ENCODE measurements around the gene CBLL1.

Gene CBLL1

DNA sequence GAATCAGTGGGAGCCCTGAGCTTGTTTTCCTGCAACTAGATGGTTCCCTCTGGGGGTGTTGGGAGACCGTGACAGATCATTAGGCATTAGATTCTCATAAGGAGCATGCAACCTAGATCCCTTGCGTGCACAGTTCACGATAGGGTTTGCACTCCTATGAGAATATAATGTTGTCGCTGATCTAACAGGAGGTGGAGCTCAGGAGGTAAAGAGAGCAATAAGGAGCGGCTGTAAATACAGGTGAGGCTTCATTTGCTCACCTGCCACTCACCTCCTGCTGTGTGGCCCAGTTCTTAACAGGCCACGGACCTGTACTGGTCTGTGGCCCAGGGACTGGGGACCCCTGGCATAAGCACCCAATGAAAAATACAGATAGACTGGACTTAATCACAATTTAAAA, 48.4 kb downstream of the CBLL1 start:
- TF ChIP-seq, protein P1, sequence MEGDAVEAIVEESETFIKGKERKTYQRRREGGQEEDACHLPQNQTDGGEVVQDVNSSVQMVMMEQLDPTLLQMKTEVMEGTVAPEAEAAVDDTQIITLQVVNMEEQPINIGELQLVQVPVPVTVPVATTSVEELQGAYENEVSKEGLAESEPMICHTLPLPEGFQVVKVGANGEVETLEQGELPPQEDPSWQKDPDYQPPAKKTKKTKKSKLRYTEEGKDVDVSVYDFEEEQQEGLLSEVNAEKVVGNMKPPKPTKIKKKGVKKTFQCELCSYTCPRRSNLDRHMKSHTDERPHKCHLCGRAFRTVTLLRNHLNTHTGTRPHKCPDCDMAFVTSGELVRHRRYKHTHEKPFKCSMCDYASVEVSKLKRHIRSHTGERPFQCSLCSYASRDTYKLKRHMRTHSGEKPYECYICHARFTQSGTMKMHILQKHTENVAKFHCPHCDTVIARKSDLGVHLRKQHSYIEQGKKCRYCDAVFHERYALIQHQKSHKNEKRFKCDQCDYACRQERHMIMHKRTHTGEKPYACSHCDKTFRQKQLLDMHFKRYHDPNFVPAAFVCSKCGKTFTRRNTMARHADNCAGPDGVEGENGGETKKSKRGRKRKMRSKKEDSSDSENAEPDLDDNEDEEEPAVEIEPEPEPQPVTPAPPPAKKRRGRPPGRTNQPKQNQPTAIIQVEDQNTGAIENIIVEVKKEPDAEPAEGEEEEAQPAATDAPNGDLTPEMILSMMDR (IDR thresholded peaks at IDR 0.05; ENCODE audit: low read depth, low read length), result no peak
- no peaks in the 10 kb centered on the region for H3K27me3 ChIP-seq (ENCODE audit: insufficient read depth, low read depth, severe bottlenecking)

DNA sequence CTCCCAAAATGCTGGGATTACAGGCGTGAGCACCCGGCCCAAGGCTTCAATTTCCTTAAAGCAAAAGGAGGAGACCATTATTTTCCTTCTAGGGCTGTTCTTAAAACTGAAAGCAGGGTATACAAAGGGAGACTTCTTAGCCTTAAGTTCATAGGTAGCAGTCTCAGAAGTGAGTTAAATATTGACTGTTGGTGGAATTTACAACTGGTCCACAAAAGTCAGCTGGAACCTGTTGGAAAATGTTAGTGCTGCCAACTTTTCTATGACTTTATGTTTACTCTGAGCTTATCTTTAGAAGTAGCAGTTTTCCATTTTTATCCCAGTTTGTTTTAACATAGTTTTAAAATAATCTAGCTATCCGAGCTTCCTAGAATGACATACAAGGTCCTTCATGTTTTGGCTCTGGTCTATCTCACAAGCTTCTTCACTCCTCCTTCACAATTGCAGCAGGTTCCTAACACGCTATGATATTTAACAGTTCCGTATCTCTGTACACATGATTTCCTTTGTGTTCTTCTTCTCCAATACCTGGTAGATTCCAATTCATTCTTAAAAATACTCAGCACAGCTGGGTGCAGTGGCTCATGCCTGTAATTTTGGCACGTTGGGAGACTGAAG, 55.8 kb downstream of the CBLL1 start:
- no peak for DNase-seq
- Histone ChIP-seq H3K4me3 (ENCODE audit: low read depth, low read length) (no peak overlapping the region), H3K27me3 (ENCODE audit: insufficient read depth, low read depth, severe bottlenecking) (no peaks in the 10 kb centered on the region), H3K9me3 (ENCODE audit: severe bottlenecking) (no peaks in the 10 kb centered on the region), H3K36me3 (no peaks in the 10 kb centered on the region), H3K27ac (no peak overlapping the region)
- TF ChIP-seq, protein P1 (IDR thresholded peaks at IDR 0.05; ENCODE audit: low read depth, low read length), result no peak

More for the DNA sequence above, 48.4 kb downstream of the CBLL1 start:
- Histone ChIP-seq H3K27ac (no peak overlapping the region), H3K4me3 (ENCODE audit: low read depth, low read length) (no peak overlapping the region), H3K36me3 (no peaks in the 10 kb centered on the region), H3K9me3 (ENCODE audit: severe bottlenecking) (no peaks in the 10 kb centered on the region)
- no peak for DNase-seq

DNA sequence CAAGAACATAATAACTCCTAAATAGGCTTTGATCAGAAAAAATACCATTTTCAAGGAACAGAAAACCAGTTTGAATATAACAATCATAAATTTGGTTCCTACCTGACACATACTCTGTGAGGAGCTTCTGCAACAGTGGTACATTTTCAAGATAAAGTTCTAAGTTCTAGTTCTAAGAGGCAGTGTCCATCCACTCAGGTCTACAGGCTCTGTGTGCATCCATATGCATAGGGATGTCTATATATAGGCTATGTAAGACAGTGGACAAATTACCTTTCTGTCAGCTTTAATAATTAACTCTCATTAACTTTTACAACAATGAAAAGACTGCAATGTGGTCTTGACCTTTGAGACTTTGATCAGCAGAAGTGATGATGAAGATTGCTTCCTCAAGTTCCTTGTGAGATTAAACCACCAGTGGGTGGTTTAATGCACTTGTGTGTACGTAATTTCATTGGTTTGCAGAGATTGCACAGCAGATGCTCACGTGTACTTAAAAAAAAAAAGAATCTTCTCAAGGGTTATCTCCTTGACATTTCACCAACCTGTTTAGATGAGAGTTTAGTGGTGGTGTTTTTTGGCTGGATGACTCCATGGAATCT, 59.2 kb downstream of the CBLL1 start, which contains the start of gene SLC26A3:
TSS of gene SLC26A3 (minus strand) at position 215 of the 602 bp plus-strand sequence. CDS start 8,714 bp downstream, outside the sequence.
- Histone ChIP-seq H3K4me3 (ENCODE audit: low read depth, low read length) (no peak within 1 kb of the TSS), H3K27me3 (ENCODE audit: insufficient read depth, low read depth, severe bottlenecking) (no peaks in the 10 kb centered on the region), H3K27ac (peak within 1 kb of the TSS; percentile 22; the same call in 1 of the 2 replicates), H3K9me3 (ENCODE audit: severe bottlenecking) (no peaks in the 10 kb centered on the region), H3K36me3 (no peaks in the 10 kb centered on the region)
- DNase-seq, result no peak
- TF ChIP-seq, protein P1 (IDR thresholded peaks at IDR 0.05; ENCODE audit: low read depth, low read length), result no peak

DNA sequence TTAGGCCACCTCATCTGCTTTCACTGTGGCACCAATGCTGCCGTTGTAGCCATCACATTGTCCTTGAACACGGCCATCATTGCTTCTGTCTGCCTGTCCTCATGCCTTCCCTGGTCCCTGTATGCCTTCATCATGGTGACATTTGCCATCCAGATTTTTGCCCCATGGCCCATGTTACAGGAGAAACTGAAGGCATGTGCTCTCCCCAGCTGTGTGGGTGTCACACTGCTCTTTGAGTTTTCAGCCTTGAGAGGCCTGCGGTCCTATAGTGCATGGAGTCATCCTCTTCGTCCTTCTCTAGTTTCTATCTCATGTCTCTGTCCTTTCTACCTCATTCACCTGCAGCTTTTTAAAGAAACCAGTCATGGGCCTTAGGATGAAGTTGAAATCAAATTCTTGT, 65.2 kb downstream of the CBLL1 start:
- H3K36me3 ChIP-seq, result no peaks in the 10 kb centered on the region
- no peak for DNase-seq
- no peak overlapping the region for H3K27ac ChIP-seq
- H3K27me3 ChIP-seq (ENCODE audit: insufficient read depth, low read depth, severe bottlenecking), result no peaks in the 10 kb centered on the region
- H3K4me3 ChIP-seq (ENCODE audit: low read depth, low read length), result no peak overlapping the region
- H3K9me3 ChIP-seq (ENCODE audit: severe bottlenecking), result no peaks in the 10 kb centered on the region
- TF ChIP-seq, protein P1 (IDR thresholded peaks at IDR 0.05; ENCODE audit: low read depth, low read length), result no peak

DNA sequence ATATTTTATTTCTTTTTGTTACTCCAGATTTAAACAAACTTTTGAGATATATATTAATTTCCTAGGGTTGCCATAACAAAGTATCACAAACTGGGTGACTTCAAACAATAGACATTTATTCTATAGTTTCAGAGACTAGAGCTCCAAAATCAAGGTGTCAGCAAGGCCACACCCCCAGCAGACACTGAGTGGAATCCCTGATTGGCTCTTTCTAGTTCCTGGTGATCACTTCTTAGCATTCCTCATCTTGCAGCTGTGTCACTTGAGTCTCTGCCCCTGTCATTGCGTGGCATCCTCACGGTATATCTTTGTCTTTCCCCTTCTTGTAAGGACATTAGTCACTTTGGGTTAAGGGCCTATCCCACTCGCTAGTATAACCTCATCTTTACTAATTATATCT, 66.7 kb downstream of the CBLL1 start:
- Histone ChIP-seq H3K9me3 (ENCODE audit: severe bottlenecking) (no peaks in the 10 kb centered on the region), H3K36me3 (no peaks in the 10 kb centered on the region), H3K27me3 (ENCODE audit: insufficient read depth, low read depth, severe bottlenecking) (no peaks in the 10 kb centered on the region), H3K27ac (no peak overlapping the region), H3K4me3 (ENCODE audit: low read depth, low read length) (no peak overlapping the region)
- DNase-seq, result no peak
- TF ChIP-seq, protein P1 (IDR thresholded peaks at IDR 0.05; ENCODE audit: low read depth, low read length), result no peak

All from WERI-Rb-1 (cell line).